Adipocyte (in vitro differentiated cells): ENCODE data around the gene SLC4A1AP.

Experiments used
- DNase-seq: peaks from one replicate; pipeline ENCODE4 v3.0.0-alpha.2; 2015; ENCODE audit warnings: low read depth
- H3K27me3 ChIP-seq: replicated peaks from 2 replicates; pipeline ENCODE4 v1.7.0; 2013; ENCODE audit warnings: mild to moderate bottlenecking, low read length, moderate library complexity; ENCODE audit not compliant: control insufficient read depth, insufficient read depth
- H3K36me3 ChIP-seq: 2 replicates; pipeline ENCODE4 v1.7.0; 2013; ENCODE audit warnings: low read length, mild to moderate bottlenecking, moderate library complexity; ENCODE audit not compliant: control insufficient read depth, insufficient read depth, severe bottlenecking
- H3K4me1 ChIP-seq: 2 replicates; pipeline ENCODE4 v1.7.0; 2013; ENCODE audit warnings: mild to moderate bottlenecking, low read length, moderate library complexity; ENCODE audit not compliant: control insufficient read depth, insufficient read depth
- H3K4me3 ChIP-seq: 2 replicates; pipeline ENCODE4 v1.7.0; 2013; ENCODE audit warnings: mild to moderate bottlenecking, low read length, moderate library complexity
- H3K9ac ChIP-seq: 2 replicates; pipeline ENCODE4 v1.7.0; 2013; ENCODE audit warnings: mild to moderate bottlenecking, low read length, moderate library complexity
- H3K9me3 ChIP-seq: 2 replicates; pipeline ENCODE4 v1.7.0; 2013; ENCODE audit warnings: mild to moderate bottlenecking, low read length, moderate library complexity; ENCODE audit not compliant: control insufficient read depth

SLC4A1AP gene

GRCh38 chr2:27712522-27712921 lies 48.8 kb downstream of the SLC4A1AP start:
- Histone ChIP-seq H3K4me1 (peaks cover 15% of the 10 kb centered on the region), H3K9ac (no peak overlapping the region), H3K36me3 (no peaks in the 10 kb centered on the region), H3K4me3 (no peak overlapping the region), H3K27me3 (no peaks in the 10 kb centered on the region), H3K9me3 (no peaks in the 10 kb centered on the region)
- no peak for DNase-seq

- Histone ChIP-seq H3K27me3 (no peaks in the 10 kb centered on the region), H3K36me3 (no peaks in the 10 kb centered on the region)
Observed at GRCh38 chr2:27713201-27713600, 49.5 kb downstream of the SLC4A1AP start.

GRCh38 chr2:27714053-27714452 lies 50.4 kb downstream of the SLC4A1AP start:
- no peak overlapping the region for H3K4me3 ChIP-seq
- peaks cover 4% of the 10 kb centered on the region for H3K4me1 ChIP-seq
- H3K9ac ChIP-seq = no peak overlapping the region
- no peaks in the 10 kb centered on the region for H3K9me3 ChIP-seq
- no peaks in the 10 kb centered on the region for H3K36me3 ChIP-seq
- no peak for DNase-seq
- H3K27me3 ChIP-seq = no peaks in the 10 kb centered on the region

More at GRCh38 chr2:27713201-27713600, 49.5 kb downstream of the SLC4A1AP start:
- H3K4me3 ChIP-seq = no peak overlapping the region
- no peaks in the 10 kb centered on the region for H3K9me3 ChIP-seq
- H3K9ac ChIP-seq = no peak overlapping the region
- peaks cover 8% of the 10 kb centered on the region for H3K4me1 ChIP-seq
- DNase-seq = no peak

- Histone ChIP-seq H3K36me3 (no peaks in the 10 kb centered on the region), H3K9me3 (no peaks in the 10 kb centered on the region), H3K27me3 (no peaks in the 10 kb centered on the region), H3K4me3 (peak overlapping the region; percentile 78), H3K4me1 (peaks cover 4% of the 10 kb centered on the region), H3K9ac (peak overlapping the region; percentile 80)
- no peak for DNase-seq
Observed at GRCh38 chr2:27714851-27715291, 51.2 kb downstream of the SLC4A1AP start.

GRCh38 chr2:27715318-27716210 lies 51.9 kb downstream of the SLC4A1AP start:
- peak; percentile 78 for DNase-seq
- Histone ChIP-seq H3K27me3 (no peaks in the 10 kb centered on the region), H3K9me3 (no peaks in the 10 kb centered on the region), H3K9ac (peak overlapping the region; percentile 80), H3K4me1 (peaks cover 4% of the 10 kb centered on the region), H3K4me3 (peak overlapping the region; percentile 78), H3K36me3 (no peaks in the 10 kb centered on the region)

GRCh38 chr2:27716301-27717069 lies 52.8 kb downstream of the SLC4A1AP start:
- Histone ChIP-seq H3K4me1 (peaks cover 4% of the 10 kb centered on the region), H3K9me3 (no peaks in the 10 kb centered on the region), H3K36me3 (no peaks in the 10 kb centered on the region), H3K9ac (peak overlapping the region; percentile 2), H3K4me3 (no peak overlapping the region), H3K27me3 (no peaks in the 10 kb centered on the region)
- DNase-seq = peak; percentile 53

- H3K4me3 ChIP-seq = no peak overlapping the region
- no peaks in the 10 kb centered on the region for H3K27me3 ChIP-seq
- peak overlapping the region; percentile 2 for H3K9ac ChIP-seq
- DNase-seq = peak; percentile 94
- H3K36me3 ChIP-seq = no peaks in the 10 kb centered on the region
- peaks cover 4% of the 10 kb centered on the region for H3K4me1 ChIP-seq
- H3K9me3 ChIP-seq = no peaks in the 10 kb centered on the region
Observed at GRCh38 chr2:27717070-27717795, 53.5 kb downstream of the SLC4A1AP start.

- Histone ChIP-seq H3K9me3 (no peaks in the 10 kb centered on the region), H3K9ac (no peak overlapping the region), H3K36me3 (no peaks in the 10 kb centered on the region), H3K4me1 (peaks cover 12% of the 10 kb centered on the region), H3K4me3 (no peak overlapping the region), H3K27me3 (no peaks in the 10 kb centered on the region)
- DNase-seq = peak; percentile 86
Observed at GRCh38 chr2:27720004-27720551, 56.4 kb downstream of the SLC4A1AP start.

GRCh38 chr2:27721335-27721734 lies 57.6 kb downstream of the SLC4A1AP start:
- H3K36me3 ChIP-seq = no peaks in the 10 kb centered on the region
- H3K9me3 ChIP-seq = no peaks in the 10 kb centered on the region
- no peak overlapping the region for H3K4me3 ChIP-seq
- H3K27me3 ChIP-seq = no peaks in the 10 kb centered on the region
- peaks cover 11% of the 10 kb centered on the region for H3K4me1 ChIP-seq
- DNase-seq = no peak
- no peak overlapping the region for H3K9ac ChIP-seq

GRCh38 chr2:27721884-27722485 lies 58.3 kb downstream of the SLC4A1AP start:
- Histone ChIP-seq H3K9ac (no peak overlapping the region), H3K4me1 (peaks cover 11% of the 10 kb centered on the region), H3K27me3 (no peaks in the 10 kb centered on the region), H3K36me3 (no peaks in the 10 kb centered on the region), H3K4me3 (no peak overlapping the region), H3K9me3 (no peaks in the 10 kb centered on the region)
- DNase-seq = no peak
